ENCODE measurements around the gene LINGO1. TPM values are rescaled to one million over a fixed set of nuclear protein-coding genes. Genes with fewer than 3 reads are reported as not detected.

Gene LINGO1
- total and polyA plus RNA-seq, 4 donors, result 0.50 to 1.6 (median 0.75) TPM; not detected in 1

- Histone ChIP-seq H3K4me1 (ENCODE audit: control insufficient read depth in 4 of 4, insufficient read depth in 4 of 4, low read length in 3 of 4) (no peaks in the 10 kb centered on the region), H3K36me3 (ENCODE audit: control insufficient read depth in 4 of 4, insufficient read depth in 3 of 4, low read depth in 1 of 4, low read length in 3 of 4) (no peaks in the 10 kb centered on the region), H3K27ac (ENCODE audit: low read depth in 1 of 2, low read length in 2 of 2) (no peak overlapping the region), H3K27me3 (ENCODE audit: control insufficient read depth in 4 of 4, insufficient read depth in 4 of 4, low read length in 3 of 4) (no peaks in the 10 kb centered on the region), H3K4me3 (ENCODE audit: low read depth in 1 of 3, low read length in 3 of 3) (no peak overlapping the region), H3K9ac (ENCODE audit: low read depth in 1 of 2, low read length in 2 of 2) (no peak overlapping the region), H3K9me3 (ENCODE audit: control insufficient read depth in 4 of 4, low read length in 3 of 4) (no peaks in the 10 kb centered on the region)
- no peak for DNase-seq (ENCODE audit: low spot score)
- no peak for TF ChIP-seq HNF4A (conservative IDR thresholded peaks at IDR 0.05)
- no peak for TF ChIP-seq SP1 (IDR thresholded peaks at IDR 0.05)
- no peak for TF ChIP-seq JUND (IDR thresholded peaks at IDR 0.05)
- no peak for TF ChIP-seq TAF1 (conservative IDR thresholded peaks at IDR 0.05)
- no peak for TF ChIP-seq CTCF (IDR thresholded peaks at IDR 0.05; ENCODE audit: low read depth, low read length, missing input control)
- TF ChIP-seq GABPA (IDR thresholded peaks at IDR 0.05 in 1 of 2, conservative IDR thresholded peaks at IDR 0.05 in 1 of 2), result no peak
- TF ChIP-seq, protein P1, sequence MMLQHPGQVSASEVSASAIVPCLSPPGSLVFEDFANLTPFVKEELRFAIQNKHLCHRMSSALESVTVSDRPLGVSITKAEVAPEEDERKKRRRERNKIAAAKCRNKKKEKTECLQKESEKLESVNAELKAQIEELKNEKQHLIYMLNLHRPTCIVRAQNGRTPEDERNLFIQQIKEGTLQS (IDR thresholded peaks at IDR 0.05), result no peak
- no peak for TF ChIP-seq REST (IDR thresholded peaks at IDR 0.05)
- TF ChIP-seq YY1 (IDR thresholded peaks at IDR 0.05), result no peak
- no peak for TF ChIP-seq FOXA1 (IDR thresholded peaks at IDR 0.05)
- WGBS, result 77% methylated on average over 3 of the region's 3 CpGs
These were observed 23.2 kb downstream of the LINGO1 start for GRCh38 chr15:77609558-77609957.

DNA sequence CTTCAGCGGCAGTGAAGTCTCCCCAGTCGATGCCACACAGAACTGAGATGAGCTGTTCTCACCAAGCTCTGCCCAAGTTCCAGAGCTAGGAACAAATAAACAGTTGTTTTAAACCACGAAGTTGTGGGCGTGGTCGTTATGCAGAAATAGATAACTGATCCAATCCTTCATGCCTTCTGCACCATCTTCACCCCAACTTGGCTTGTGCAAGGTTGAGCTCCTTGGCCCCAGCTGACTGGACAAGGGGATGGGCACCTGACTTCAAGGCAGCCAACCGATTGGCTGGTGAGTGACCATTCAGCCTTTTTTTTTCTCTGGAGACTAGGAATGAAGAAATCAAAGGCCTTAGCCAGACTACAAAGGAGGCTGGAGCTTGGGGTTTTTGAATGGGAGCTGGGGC lies 23.9 kb downstream of the LINGO1 start:
- Histone ChIP-seq H3K9me3 (ENCODE audit: control insufficient read depth in 4 of 4, low read length in 3 of 4) (no peaks in the 10 kb centered on the region), H3K27me3 (ENCODE audit: control insufficient read depth in 4 of 4, insufficient read depth in 4 of 4, low read length in 3 of 4) (no peaks in the 10 kb centered on the region), H3K4me1 (ENCODE audit: control insufficient read depth in 4 of 4, insufficient read depth in 4 of 4, low read length in 3 of 4) (no peaks in the 10 kb centered on the region), H3K27ac (ENCODE audit: low read depth in 1 of 2, low read length in 2 of 2) (no peak overlapping the region), H3K36me3 (ENCODE audit: control insufficient read depth in 4 of 4, insufficient read depth in 3 of 4, low read depth in 1 of 4, low read length in 3 of 4) (no peaks in the 10 kb centered on the region), H3K4me3 (ENCODE audit: low read depth in 1 of 3, low read length in 3 of 3) (no peak overlapping the region), H3K9ac (ENCODE audit: low read depth in 1 of 2, low read length in 2 of 2) (no peak overlapping the region)
- no peak for DNase-seq (ENCODE audit: low spot score)
- whole genome bisulfite sequencing, result 85% methylated on average over 6 of the region's 6 CpGs
- TF ChIP-seq EGR1 (IDR thresholded peaks at IDR 0.05; ENCODE audit: low read depth in 2 of 2), result no peak
- TF ChIP-seq RAD21 (IDR thresholded peaks at IDR 0.05), result no peak
- TF ChIP-seq FOXA2 (IDR thresholded peaks at IDR 0.05), result no peak
- no peak for TF ChIP-seq CTCF (IDR thresholded peaks at IDR 0.05; ENCODE audit: low read depth, low read length, missing input control)
- TF ChIP-seq, protein P2, sequence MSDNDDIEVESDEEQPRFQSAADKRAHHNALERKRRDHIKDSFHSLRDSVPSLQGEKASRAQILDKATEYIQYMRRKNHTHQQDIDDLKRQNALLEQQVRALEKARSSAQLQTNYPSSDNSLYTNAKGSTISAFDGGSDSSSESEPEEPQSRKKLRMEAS (IDR thresholded peaks at IDR 0.05), result no peak
- no peak for TF ChIP-seq TAF1 (conservative IDR thresholded peaks at IDR 0.05)
- no peak for TF ChIP-seq HNF4A (conservative IDR thresholded peaks at IDR 0.05)
- TF ChIP-seq SP1 (IDR thresholded peaks at IDR 0.05), result no peak
- no peak for TF ChIP-seq GABPA (IDR thresholded peaks at IDR 0.05 in 1 of 2, conservative IDR thresholded peaks at IDR 0.05 in 1 of 2)
- TF ChIP-seq YY1 (IDR thresholded peaks at IDR 0.05), result no peak

Data from liver (tissue), 9 donors.